ENCODE results near the gene DENND2D.
A peak's percentile ranks its signal among the peaks of the same experiment; 100 is the strongest.
"Not testable (repeated sequence)": the region's sequence is repeated elsewhere in the genome, so short reads cannot be mapped to it uniquely, and the experiment has no call there.

Gene DENND2D

DNA sequence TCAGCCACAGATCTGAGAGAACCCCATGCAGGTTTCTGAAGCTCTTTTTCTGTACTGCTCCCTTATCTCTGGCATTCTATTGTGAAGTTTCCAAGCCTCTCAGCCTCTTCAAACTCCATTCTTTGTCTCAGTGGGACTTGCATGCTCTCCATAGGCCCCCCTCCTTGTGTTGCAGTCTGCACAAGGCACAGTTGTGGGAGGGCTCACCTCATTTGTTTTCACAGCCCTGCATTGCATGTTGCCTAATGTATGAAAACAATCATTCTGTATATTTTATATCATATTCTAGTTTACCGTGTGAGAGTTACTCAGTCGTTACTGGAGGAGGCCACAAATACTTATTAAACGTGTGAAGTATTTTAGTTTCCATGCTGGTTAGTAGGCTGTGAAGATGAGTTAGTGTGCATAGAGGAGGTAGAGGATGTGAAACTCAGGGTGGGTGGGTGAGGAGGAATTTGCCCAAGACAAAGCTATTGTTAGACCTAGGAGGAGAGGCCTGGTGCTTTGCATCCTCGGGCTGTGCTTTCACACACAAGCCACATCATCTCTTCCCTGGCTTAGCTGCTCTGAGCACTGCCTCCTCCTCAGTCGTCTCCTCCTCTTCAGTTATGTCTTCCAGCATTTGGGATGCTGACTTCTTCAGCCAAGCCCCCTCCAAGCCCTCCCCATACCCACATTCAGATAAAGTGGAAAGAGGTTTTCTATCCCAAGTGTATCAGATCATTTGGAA, 19.3 kb upstream of the DENND2D start:
- H3K4me3 Mint-ChIP-seq, result no peak overlapping the region
- peaks cover 4% of the 10 kb centered on the region for H3K4me1 Mint-ChIP-seq
- no peaks in the 10 kb centered on the region for H3K9me3 Mint-ChIP-seq
- H3K27ac Mint-ChIP-seq, result no peak overlapping the region
- no peaks in the 10 kb centered on the region for H3K36me3 Mint-ChIP-seq (ENCODE audit: low read depth)
- TF ChIP-seq, protein P1, sequence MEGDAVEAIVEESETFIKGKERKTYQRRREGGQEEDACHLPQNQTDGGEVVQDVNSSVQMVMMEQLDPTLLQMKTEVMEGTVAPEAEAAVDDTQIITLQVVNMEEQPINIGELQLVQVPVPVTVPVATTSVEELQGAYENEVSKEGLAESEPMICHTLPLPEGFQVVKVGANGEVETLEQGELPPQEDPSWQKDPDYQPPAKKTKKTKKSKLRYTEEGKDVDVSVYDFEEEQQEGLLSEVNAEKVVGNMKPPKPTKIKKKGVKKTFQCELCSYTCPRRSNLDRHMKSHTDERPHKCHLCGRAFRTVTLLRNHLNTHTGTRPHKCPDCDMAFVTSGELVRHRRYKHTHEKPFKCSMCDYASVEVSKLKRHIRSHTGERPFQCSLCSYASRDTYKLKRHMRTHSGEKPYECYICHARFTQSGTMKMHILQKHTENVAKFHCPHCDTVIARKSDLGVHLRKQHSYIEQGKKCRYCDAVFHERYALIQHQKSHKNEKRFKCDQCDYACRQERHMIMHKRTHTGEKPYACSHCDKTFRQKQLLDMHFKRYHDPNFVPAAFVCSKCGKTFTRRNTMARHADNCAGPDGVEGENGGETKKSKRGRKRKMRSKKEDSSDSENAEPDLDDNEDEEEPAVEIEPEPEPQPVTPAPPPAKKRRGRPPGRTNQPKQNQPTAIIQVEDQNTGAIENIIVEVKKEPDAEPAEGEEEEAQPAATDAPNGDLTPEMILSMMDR (IDR thresholded peaks at IDR 0.05; ENCODE audit: unreplicated experiment in 3 of 3), result no peak
- H3K27me3 Mint-ChIP-seq (ENCODE audit: low read depth), result peaks cover 10% of the 10 kb centered on the region

DNA sequence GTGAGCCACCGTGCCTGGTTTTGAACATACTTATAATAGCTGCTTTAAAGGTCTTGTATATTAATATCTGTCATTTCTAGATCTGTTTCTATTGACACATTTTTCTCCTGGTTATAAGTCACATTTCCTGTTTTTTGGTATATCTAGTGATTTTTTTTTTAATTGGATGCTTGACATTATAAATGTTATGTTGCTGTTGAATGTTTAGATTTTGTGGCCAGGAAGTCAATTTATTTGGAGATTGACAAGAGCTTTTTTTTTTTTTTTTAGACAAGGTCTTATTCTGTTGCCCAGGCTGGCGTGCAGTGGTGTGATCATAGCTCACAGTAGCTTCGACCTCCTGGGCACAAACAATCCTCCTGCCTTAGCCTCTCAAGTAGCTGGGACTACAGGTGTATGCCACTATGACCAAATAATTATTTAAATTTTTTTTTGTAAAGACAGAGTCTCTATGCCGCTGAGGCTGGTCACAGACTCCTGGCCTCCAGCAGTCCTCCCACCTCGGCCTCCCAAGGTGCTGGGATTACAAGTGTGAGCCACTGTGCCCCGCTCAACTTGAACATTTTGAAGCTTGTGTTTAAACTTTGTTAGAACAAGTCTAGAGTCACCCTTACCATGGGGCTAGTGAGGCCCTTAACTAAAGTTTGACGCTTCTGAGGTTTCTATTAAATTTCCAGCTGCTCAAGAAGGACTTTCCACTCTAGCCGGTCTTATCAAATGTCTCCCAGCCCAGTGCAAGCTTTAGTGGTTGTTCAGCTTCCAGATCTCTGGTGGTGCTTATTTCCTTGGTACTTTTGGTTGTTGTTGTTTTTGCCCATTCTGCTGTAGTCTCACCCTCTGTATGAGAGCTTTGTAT, 18.5 kb upstream of the DENND2D start:
- H3K27ac Mint-ChIP-seq, result no peak overlapping the region
- H3K9me3 Mint-ChIP-seq, result no peaks in the 10 kb centered on the region
- TF ChIP-seq, protein P1 (IDR thresholded peaks at IDR 0.05; ENCODE audit: unreplicated experiment in 3 of 3), result no peak
- no peak overlapping the region for H3K4me3 Mint-ChIP-seq
- H3K4me1 Mint-ChIP-seq, result peaks cover 4% of the 10 kb centered on the region
- no peaks in the 10 kb centered on the region for H3K36me3 Mint-ChIP-seq (ENCODE audit: low read depth)
- H3K27me3 Mint-ChIP-seq (ENCODE audit: low read depth), result peaks cover 13% of the 10 kb centered on the region

GRCh38 chr1:111217183-111217910, 16.9 kb upstream of the DENND2D start:
- H3K4me1 Mint-ChIP-seq, result no peaks in the 10 kb centered on the region
- no peaks in the 10 kb centered on the region for H3K36me3 Mint-ChIP-seq (ENCODE audit: low read depth)
- H3K9me3 Mint-ChIP-seq, result no peaks in the 10 kb centered on the region
- H3K4me3 Mint-ChIP-seq, result no peak overlapping the region
- peaks cover 13% of the 10 kb centered on the region for H3K27me3 Mint-ChIP-seq (ENCODE audit: low read depth)
- TF ChIP-seq, protein P1 (IDR thresholded peaks at IDR 0.05; ENCODE audit: unreplicated experiment in 3 of 3), result no peak
- H3K27ac Mint-ChIP-seq, result no peak overlapping the region

DNA sequence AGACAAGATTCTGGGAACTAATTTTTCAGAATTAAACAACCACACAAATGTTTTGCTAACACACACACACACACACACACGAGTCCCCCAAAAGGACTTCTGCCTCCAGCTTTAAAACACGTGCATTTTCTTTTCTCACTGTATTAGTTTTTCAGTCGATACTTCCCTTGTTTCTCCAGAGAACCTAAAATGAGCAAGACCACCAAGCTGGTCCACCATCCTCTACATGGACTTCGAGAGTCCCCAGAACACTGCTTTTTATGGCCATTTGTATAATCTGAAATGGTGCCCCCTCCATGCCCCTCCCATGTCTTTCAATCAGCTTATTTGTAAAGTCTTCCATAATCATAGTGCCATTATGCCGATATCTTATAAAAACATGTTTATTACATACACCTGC, 16.3 kb upstream of the DENND2D start:
- H3K27me3 Mint-ChIP-seq (ENCODE audit: low read depth), result peaks cover 13% of the 10 kb centered on the region
- H3K27ac Mint-ChIP-seq, result no peak overlapping the region
- no peaks in the 10 kb centered on the region for H3K4me1 Mint-ChIP-seq
- no peaks in the 10 kb centered on the region for H3K9me3 Mint-ChIP-seq
- no peak overlapping the region for H3K4me3 Mint-ChIP-seq
- H3K36me3 Mint-ChIP-seq (ENCODE audit: low read depth), result no peaks in the 10 kb centered on the region
- TF ChIP-seq, protein P1 (IDR thresholded peaks at IDR 0.05; ENCODE audit: unreplicated experiment in 3 of 3), result no peak

GRCh38 chr1:111215285-111215684, 14.8 kb upstream of the DENND2D start:
- H3K36me3 Mint-ChIP-seq (ENCODE audit: low read depth); H3K9me3 Mint-ChIP-seq; H3K4me1 Mint-ChIP-seq; H3K4me3 Mint-ChIP-seq; H3K27ac Mint-ChIP-seq: not testable (repeated sequence)
- H3K27me3 Mint-ChIP-seq (ENCODE audit: low read depth), result peaks cover 14% of the 10 kb centered on the region

DNA sequence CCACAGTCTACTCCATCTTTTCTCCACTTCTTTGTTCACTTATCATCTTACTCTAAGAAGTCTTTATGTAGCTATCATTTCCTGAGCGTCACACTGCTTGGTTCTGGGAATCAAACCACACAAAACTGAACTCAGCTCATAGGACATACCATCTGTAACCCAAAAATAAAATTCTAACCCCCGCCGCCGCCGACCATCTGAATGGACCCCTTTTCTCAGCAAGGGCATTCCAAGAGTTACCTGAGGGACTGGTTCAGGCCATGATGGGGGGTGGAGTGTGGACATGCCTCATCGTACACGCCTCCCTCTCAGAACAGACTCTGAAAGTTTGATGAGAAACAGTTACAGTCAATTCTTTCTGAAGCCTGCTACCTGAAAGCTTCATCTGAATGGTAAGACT, 14.4 kb upstream of the DENND2D start:
- peaks cover 18% of the 10 kb centered on the region for H3K27me3 Mint-ChIP-seq (ENCODE audit: low read depth)
- peak overlapping the region in 1 of 3 experiments; percentile 17 for H3K27ac Mint-ChIP-seq
- no peak overlapping the region for H3K4me3 Mint-ChIP-seq
- no peaks in the 10 kb centered on the region for H3K36me3 Mint-ChIP-seq (ENCODE audit: low read depth)
- no peaks in the 10 kb centered on the region for H3K4me1 Mint-ChIP-seq
- TF ChIP-seq, protein P1 (IDR thresholded peaks at IDR 0.05; ENCODE audit: unreplicated experiment in 3 of 3), result no peak
- no peaks in the 10 kb centered on the region for H3K9me3 Mint-ChIP-seq

All from nephron (organoid).